SK-N-SH treated with all-trans-retinoic acid at 6 μM for 48 hours (cell line): ENCODE results near the gene STK11IP.

Experiments used
- ATAC-seq: fragments of 200-7000 bp; cut with Tn5 transposase; 3 replicates; pipeline ENCODE4 v1.9.1; 2020; ENCODE audit warnings: mild to moderate bottlenecking, moderate library complexity
- ARNTL ChIP-seq: fragments of 450-650 bp; formaldehyde crosslinking; IDR thresholded peaks from 2 replicates; pipeline ENCODE4 v1.5.0; 2020; ENCODE audit warnings: low read depth, mild to moderate bottlenecking, moderate library complexity, borderline replicate concordance
- BACH2 ChIP-seq: fragments of 250-450 bp; sonication (Bioruptor Pico); IDR thresholded peaks from 2 replicates; pipeline ENCODE4 v1.9.0; 2021; ENCODE audit warnings: mild to moderate bottlenecking, borderline replicate concordance
- CSDC2 ChIP-seq: fragments of 250-450 bp; sonication (Bioruptor Pico); IDR thresholded peaks from 2 replicates; pipeline ENCODE4 v1.5.0; 2020; ENCODE audit warnings: mild to moderate bottlenecking, moderate library complexity
- ESRRG ChIP-seq: fragments of 250-450 bp; sonication (Bioruptor Pico); IDR thresholded peaks from 2 replicates; pipeline ENCODE4 v1.6.1; 2021; ENCODE audit warnings: mild to moderate bottlenecking
- ISL1 ChIP-seq: fragments of 250-450 bp; sonication (Bioruptor Pico); IDR thresholded peaks from 2 replicates; pipeline ENCODE4 v2.1.2; 2022; ENCODE audit warnings: mild to moderate bottlenecking, moderate library complexity
- OSR1 ChIP-seq: fragments of 250-450 bp; sonication (Bioruptor Pico); IDR thresholded peaks from 2 replicates; pipeline ENCODE4 v1.8.0; 2022; ENCODE audit warnings: moderate library complexity, mild to moderate bottlenecking, inconsistent platforms
- PPARA ChIP-seq: fragments of 250-450 bp; sonication (Bioruptor Pico); IDR thresholded peaks from 2 replicates; pipeline ENCODE4 v1.5.0; 2020; ENCODE audit warnings: mild to moderate bottlenecking, borderline replicate concordance
- RARB ChIP-seq: fragments of 250-450 bp; sonication (Bioruptor Pico); IDR thresholded peaks from 2 replicates; pipeline ENCODE4 v1.8.0; 2021; ENCODE audit warnings: mild to moderate bottlenecking, moderate library complexity
- SNAI2 ChIP-seq: fragments of 250-450 bp; sonication (Bioruptor Pico); IDR thresholded peaks from 2 replicates; pipeline ENCODE4 v1.5.0; 2020; ENCODE audit warnings: mild to moderate bottlenecking, moderate library complexity
- TCF4 ChIP-seq: fragments of 250-450 bp; sonication (Bioruptor Pico); IDR thresholded peaks from 2 replicates; pipeline ENCODE4 v1.8.0; 2021; ENCODE audit warnings: mild to moderate bottlenecking, moderate library complexity, borderline replicate concordance
- TOX ChIP-seq: fragments of 250-450 bp; sonication (Bioruptor Pico); IDR thresholded peaks from 2 replicates; pipeline ENCODE4 v1.8.0; 2021; ENCODE audit warnings: mild to moderate bottlenecking, moderate library complexity, borderline replicate concordance
- ZC3H10 ChIP-seq: fragments of 250-450 bp; sonication (Bioruptor Pico); IDR thresholded peaks from 2 replicates; pipeline ENCODE4 v1.5.1; 2021; ENCODE audit warnings: mild to moderate bottlenecking, moderate library complexity
- ZFP3 ChIP-seq: fragments of 250-450 bp; sonication (Bioruptor Pico); IDR thresholded peaks from 2 replicates; pipeline ENCODE4 v1.5.0; 2020; ENCODE audit warnings: mild to moderate bottlenecking, moderate library complexity
- ZFP30 ChIP-seq: fragments of 450-650 bp; formaldehyde crosslinking; IDR thresholded peaks from 2 replicates; pipeline ENCODE4 v1.5.0; 2022; ENCODE audit warnings: mild to moderate bottlenecking, moderate library complexity
- ZNF565 ChIP-seq: fragments of 450-650 bp; formaldehyde crosslinking; conservative IDR thresholded peaks from 2 replicates; pipeline ENCODE4 v1.5.0; 2020; ENCODE audit warnings: low read depth, mild to moderate bottlenecking, moderate library complexity
- ZNF70 ChIP-seq: fragments of 450-650 bp; formaldehyde crosslinking; IDR thresholded peaks from 2 replicates; pipeline ENCODE4 v1.5.0; 2020; ENCODE audit warnings: mild to moderate bottlenecking, moderate library complexity
- ZNF8 ChIP-seq: fragments of 450-650 bp; formaldehyde crosslinking; IDR thresholded peaks from 2 replicates; pipeline ENCODE4 v1.5.0; 2020; ENCODE audit warnings: mild to moderate bottlenecking, moderate library complexity
- TF ChIP-seq, protein P1 (sequence below): fragments of 250-450 bp; sonication (Bioruptor Pico); IDR thresholded peaks from 2 replicates; pipeline ENCODE4 v1.8.0; 2020; ENCODE audit warnings: mild to moderate bottlenecking, moderate library complexity, borderline replicate concordance
- TF ChIP-seq, protein P2 (sequence below): fragments of 250-450 bp; sonication (Bioruptor Pico); IDR thresholded peaks from 2 replicates; pipeline ENCODE4 v1.5.0; 2020; ENCODE audit warnings: mild to moderate bottlenecking, moderate library complexity
- TF ChIP-seq, protein P3 (sequence below): fragments of 250-450 bp; sonication (Bioruptor Pico); IDR thresholded peaks from 2 replicates; pipeline ENCODE4 v1.5.1; 2020; ENCODE audit warnings: low read depth, mild to moderate bottlenecking, moderate library complexity
- TF ChIP-seq, protein P4 (sequence below): fragments of 250-450 bp; sonication (Bioruptor Pico); IDR thresholded peaks from 2 replicates; pipeline ENCODE4 v1.8.0; 2021; ENCODE audit warnings: low read depth, mild to moderate bottlenecking, moderate library complexity, borderline replicate concordance
- TF ChIP-seq, protein P5 (sequence below): fragments of 250-450 bp; sonication (Bioruptor Pico); IDR thresholded peaks from 2 replicates; pipeline ENCODE4 v1.5.1; 2021; ENCODE audit warnings: mild to moderate bottlenecking, moderate library complexity

Gene STK11IP

DNA sequence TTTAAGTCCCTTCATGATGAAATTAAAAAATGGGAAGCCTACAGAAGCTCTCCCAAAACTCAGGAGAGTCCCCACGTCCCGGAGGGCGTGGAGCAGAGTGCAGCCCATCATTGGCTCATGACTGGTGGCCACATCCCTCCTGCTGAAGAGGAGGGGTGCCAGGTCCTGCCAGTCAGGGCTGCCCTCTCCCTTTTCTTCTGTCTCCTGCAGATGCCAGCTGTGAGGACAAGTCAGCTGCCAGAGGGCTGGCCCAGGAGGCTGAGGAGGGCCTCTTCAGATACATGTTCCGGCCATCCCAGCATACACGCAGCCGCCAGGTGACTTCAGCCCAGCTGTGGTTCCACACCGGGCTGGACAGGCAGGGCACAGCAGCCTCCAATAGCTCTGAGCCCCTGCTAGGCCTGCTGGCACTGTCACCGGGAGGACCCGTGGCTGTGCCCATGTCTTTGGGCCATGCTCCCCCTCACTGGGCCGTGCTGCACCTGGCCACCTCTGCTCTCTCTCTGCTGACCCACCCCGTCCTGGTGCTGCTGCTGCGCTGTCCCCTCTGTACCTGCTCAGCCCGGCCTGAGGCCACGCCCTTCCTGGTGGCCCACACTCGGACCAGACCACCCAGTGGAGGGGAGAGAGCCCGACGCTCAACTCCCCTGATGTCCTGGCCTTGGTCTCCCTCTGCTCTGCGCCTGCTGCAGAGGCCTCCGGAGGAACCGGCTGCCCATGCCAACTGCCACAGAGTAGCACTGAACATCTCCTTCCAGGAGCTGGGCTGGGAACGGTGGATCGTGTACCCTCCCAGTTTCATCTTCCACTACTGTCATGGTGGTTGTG, 23.0 kb upstream of the STK11IP start:
- TF ChIP-seq ZNF565 (no peak), OSR1 (no peak), BACH2 (no peak), ZFP3 (no peak), ZNF70 (CRISPR knock-in tag) (no peak), PPARA (no peak), ISL1 (CRISPR knock-in tag) (no peak), RARB (CRISPR knock-in tag) (no peak), ZC3H10 (CRISPR knock-in tag) (no peak), ZNF8 (CRISPR knock-in tag) (no peak)
- TF ChIP-seq, protein P1, sequence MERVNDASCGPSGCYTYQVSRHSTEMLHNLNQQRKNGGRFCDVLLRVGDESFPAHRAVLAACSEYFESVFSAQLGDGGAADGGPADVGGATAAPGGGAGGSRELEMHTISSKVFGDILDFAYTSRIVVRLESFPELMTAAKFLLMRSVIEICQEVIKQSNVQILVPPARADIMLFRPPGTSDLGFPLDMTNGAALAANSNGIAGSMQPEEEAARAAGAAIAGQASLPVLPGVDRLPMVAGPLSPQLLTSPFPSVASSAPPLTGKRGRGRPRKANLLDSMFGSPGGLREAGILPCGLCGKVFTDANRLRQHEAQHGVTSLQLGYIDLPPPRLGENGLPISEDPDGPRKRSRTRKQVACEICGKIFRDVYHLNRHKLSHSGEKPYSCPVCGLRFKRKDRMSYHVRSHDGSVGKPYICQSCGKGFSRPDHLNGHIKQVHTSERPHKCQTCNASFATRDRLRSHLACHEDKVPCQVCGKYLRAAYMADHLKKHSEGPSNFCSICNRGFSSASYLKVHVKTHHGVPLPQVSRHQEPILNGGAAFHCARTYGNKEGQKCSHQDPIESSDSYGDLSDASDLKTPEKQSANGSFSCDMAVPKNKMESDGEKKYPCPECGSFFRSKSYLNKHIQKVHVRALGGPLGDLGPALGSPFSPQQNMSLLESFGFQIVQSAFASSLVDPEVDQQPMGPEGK: no peak
- TF ChIP-seq, protein P2, sequence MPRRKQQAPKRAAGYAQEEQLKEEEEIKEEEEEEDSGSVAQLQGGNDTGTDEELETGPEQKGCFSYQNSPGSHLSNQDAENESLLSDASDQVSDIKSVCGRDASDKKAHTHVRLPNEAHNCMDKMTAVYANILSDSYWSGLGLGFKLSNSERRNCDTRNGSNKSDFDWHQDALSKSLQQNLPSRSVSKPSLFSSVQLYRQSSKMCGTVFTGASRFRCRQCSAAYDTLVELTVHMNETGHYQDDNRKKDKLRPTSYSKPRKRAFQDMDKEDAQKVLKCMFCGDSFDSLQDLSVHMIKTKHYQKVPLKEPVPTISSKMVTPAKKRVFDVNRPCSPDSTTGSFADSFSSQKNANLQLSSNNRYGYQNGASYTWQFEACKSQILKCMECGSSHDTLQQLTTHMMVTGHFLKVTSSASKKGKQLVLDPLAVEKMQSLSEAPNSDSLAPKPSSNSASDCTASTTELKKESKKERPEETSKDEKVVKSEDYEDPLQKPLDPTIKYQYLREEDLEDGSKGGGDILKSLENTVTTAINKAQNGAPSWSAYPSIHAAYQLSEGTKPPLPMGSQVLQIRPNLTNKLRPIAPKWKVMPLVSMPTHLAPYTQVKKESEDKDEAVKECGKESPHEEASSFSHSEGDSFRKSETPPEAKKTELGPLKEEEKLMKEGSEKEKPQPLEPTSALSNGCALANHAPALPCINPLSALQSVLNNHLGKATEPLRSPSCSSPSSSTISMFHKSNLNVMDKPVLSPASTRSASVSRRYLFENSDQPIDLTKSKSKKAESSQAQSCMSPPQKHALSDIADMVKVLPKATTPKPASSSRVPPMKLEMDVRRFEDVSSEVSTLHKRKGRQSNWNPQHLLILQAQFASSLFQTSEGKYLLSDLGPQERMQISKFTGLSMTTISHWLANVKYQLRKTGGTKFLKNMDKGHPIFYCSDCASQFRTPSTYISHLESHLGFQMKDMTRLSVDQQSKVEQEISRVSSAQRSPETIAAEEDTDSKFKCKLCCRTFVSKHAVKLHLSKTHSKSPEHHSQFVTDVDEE (CRISPR knock-in tag): no peak
- TF ChIP-seq, protein P3, sequence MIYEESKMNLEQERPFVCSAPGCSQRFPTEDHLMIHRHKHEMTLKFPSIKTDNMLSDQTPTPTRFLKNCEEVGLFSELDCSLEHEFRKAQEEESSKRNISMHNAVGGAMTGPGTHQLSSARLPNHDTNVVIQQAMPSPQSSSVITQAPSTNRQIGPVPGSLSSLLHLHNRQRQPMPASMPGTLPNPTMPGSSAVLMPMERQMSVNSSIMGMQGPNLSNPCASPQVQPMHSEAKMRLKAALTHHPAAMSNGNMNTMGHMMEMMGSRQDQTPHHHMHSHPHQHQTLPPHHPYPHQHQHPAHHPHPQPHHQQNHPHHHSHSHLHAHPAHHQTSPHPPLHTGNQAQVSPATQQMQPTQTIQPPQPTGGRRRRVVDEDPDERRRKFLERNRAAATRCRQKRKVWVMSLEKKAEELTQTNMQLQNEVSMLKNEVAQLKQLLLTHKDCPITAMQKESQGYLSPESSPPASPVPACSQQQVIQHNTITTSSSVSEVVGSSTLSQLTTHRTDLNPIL (CRISPR knock-in tag): no peak
- TF ChIP-seq, protein P4, sequence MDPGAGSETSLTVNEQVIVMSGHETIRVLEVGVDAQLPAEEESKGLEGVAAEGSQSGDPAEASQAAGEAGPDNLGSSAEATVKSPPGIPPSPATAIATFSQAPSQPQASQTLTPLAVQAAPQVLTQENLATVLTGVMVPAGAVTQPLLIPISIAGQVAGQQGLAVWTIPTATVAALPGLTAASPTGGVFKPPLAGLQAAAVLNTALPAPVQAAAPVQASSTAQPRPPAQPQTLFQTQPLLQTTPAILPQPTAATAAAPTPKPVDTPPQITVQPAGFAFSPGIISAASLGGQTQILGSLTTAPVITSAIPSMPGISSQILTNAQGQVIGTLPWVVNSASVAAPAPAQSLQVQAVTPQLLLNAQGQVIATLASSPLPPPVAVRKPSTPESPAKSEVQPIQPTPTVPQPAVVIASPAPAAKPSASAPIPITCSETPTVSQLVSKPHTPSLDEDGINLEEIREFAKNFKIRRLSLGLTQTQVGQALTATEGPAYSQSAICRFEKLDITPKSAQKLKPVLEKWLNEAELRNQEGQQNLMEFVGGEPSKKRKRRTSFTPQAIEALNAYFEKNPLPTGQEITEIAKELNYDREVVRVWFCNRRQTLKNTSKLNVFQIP (CRISPR knock-in tag): no peak
- no peak for ATAC-seq

DNA sequence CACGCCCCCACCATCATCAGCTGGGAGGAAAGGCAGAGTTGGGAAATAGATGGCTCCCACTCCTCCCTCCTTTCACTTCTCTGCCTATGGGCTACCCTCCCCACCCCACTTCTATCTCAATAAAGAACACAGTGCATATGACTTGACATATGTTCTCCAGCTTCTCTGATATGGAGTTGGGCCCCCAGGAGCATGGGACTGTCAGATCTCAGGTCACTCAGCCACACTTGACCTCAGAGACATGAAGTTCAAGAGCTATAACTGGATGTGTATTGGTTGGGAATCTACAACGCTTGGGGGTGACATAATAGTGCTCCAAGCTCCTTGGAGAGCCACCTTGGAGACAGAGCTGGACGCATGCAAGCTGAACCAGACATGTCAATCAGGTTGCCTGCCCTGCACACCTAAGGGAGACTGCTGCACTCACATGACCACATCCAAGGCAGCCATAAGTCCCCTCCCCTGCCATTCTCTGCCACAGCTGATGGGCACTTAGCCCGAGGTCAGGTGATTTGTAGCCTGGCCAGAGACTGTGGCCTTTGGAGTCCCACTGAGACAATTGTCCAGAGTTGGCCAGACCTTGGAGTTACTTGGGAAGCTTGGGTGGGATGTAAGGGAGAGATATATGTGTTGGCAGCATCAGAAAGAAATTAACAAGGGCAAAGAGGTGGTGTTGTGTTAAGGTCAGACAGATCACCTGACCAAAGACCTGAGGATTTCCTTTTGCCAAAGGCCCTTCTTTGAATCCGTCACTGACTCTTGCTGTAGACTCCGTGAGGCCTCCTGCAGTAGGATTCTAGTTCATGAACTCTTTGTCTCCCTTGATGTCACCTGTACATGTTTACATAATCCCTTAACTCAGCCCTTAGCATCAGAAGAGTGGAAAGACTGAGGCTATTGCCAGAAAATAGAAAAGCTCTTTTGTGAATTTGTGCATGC, 21.8 kb upstream of the STK11IP start:
- no peak for ATAC-seq
- TF ChIP-seq TCF4 (CRISPR knock-in tag) (no peak), ZFP30 (CRISPR knock-in tag) (no peak), OSR1 (no peak), ZC3H10 (CRISPR knock-in tag) (no peak), ZNF565 (no peak), RARB (CRISPR knock-in tag) (no peak), ESRRG (CRISPR knock-in tag) (no peak), TOX (no peak), SNAI2 (CRISPR knock-in tag) (no peak), CSDC2 (CRISPR knock-in tag) (no peak), ARNTL (CRISPR knock-in tag) (no peak)
- TF ChIP-seq, protein P3 (CRISPR knock-in tag): no peak
- TF ChIP-seq, protein P5, sequence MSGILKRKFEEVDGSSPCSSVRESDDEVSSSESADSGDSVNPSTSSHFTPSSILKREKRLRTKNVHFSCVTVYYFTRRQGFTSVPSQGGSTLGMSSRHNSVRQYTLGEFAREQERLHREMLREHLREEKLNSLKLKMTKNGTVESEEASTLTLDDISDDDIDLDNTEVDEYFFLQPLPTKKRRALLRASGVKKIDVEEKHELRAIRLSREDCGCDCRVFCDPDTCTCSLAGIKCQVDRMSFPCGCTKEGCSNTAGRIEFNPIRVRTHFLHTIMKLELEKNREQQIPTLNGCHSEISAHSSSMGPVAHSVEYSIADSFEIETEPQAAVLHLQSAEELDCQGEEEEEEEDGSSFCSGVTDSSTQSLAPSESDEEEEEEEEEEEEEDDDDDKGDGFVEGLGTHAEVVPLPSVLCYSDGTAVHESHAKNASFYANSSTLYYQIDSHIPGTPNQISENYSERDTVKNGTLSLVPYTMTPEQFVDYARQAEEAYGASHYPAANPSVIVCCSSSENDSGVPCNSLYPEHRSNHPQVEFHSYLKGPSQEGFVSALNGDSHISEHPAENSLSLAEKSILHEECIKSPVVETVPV: no peak
- TF ChIP-seq, protein P1: no peak
